HFF-Myc (cell line): ENCODE measurements around the gene AXIN1.
"Not testable (repeated sequence)": the region's sequence is repeated elsewhere in the genome, so short reads cannot be mapped to it uniquely, and the experiment has no call there.

Source experiments
- DNase-seq: peaks from one replicate; pipeline ENCODE4 v3.0.0-alpha.2; 2011; ENCODE audit warnings: low read depth; ENCODE audit errors: extremely low read depth
- H3K4me3 ChIP-seq: replicated peaks from 2 replicates; pipeline ENCODE4 v1.5.1; 2011; ENCODE audit warnings: low read depth, mild to moderate bottlenecking, control low read depth, low read length
- TF ChIP-seq, protein P1 (sequence below): IDR thresholded peaks from 2 replicates; pipeline ENCODE4 v1.5.1; 2012; ENCODE audit warnings: mild to moderate bottlenecking, low read depth, low read length, control low read depth; ENCODE audit errors: missing control alignments

The AXIN1 gene

GRCh38 chr16:347203-347602 is 5.3 kb downstream of the AXIN1 start:
- DNase-seq, result no peak
- no peak overlapping the region for H3K4me3 ChIP-seq
- TF ChIP-seq, protein P1, sequence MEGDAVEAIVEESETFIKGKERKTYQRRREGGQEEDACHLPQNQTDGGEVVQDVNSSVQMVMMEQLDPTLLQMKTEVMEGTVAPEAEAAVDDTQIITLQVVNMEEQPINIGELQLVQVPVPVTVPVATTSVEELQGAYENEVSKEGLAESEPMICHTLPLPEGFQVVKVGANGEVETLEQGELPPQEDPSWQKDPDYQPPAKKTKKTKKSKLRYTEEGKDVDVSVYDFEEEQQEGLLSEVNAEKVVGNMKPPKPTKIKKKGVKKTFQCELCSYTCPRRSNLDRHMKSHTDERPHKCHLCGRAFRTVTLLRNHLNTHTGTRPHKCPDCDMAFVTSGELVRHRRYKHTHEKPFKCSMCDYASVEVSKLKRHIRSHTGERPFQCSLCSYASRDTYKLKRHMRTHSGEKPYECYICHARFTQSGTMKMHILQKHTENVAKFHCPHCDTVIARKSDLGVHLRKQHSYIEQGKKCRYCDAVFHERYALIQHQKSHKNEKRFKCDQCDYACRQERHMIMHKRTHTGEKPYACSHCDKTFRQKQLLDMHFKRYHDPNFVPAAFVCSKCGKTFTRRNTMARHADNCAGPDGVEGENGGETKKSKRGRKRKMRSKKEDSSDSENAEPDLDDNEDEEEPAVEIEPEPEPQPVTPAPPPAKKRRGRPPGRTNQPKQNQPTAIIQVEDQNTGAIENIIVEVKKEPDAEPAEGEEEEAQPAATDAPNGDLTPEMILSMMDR, result no peak

DNA sequence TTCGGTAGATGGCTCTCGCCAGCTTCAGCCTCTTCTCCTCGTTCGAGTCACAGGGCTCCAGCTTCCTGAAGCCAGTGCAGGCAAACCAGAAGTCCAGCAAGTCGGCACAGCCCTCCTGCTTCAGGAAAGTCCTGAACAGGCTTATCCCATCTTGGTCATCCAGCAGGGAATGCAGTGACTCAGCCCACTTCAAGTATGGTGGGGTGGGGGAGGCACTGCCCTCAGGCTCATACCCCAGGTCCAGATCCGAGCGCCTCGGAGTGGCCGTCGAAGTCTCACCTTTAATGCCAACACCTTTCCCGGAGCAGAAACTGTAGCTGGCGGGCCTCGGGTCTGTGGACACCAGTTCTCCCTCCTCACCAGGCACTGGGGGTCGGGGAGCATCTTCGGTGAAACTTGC is 5.9 kb downstream of the AXIN1 start:
- H3K4me3 ChIP-seq, result no peak overlapping the region
- TF ChIP-seq, protein P1, result no peak
- no peak for DNase-seq

- TF ChIP-seq, protein P1, result no peak
- no peak overlapping the region for H3K4me3 ChIP-seq
- no peak for DNase-seq
Observed at GRCh38 chr16:345772-346171, 6.8 kb downstream of the AXIN1 start.

DNA sequence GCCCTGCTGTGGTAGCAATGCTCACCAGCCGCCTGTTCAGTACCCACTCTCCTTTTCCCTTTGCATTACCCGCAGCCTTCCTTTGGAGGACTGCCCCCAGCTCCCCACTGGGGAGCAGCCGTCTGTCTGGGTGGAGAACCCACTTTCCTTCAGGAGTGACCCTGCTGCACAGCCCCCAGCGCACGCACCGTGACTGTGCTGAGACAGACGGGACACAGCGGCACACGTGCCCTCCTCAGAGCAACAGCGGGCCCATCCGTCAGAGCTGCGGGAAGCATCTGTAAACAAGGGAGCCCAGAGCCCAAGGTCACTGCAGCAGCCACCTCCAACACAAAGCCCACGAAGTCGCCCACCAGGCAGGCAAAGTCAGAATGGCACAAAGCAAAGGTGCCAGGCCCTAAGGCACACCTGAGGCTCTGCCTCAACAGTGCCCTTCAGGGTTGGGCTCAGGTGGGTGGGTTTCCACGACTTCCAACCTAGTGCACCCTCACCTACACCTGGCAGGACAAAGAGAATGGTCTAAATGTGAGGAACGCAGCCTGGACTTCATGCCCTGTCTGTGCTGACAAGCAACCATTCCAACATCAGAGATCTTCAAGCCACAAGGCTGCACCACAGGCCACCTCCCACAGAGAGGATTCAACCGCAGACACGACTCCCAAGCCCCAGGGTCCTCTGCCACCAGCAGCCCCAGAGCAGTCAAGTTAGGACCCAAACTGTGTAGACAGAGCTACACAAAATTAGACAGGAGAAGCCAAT is 9.9 kb downstream of the AXIN1 start:
- H3K4me3 ChIP-seq, result no peak overlapping the region
- DNase-seq, result no peak
- TF ChIP-seq, protein P1, result no peak

- H3K4me3 ChIP-seq, DNase-seq: not testable (repeated sequence)
Observed at GRCh38 chr16:341974-342336, 10.6 kb downstream of the AXIN1 start.

DNA sequence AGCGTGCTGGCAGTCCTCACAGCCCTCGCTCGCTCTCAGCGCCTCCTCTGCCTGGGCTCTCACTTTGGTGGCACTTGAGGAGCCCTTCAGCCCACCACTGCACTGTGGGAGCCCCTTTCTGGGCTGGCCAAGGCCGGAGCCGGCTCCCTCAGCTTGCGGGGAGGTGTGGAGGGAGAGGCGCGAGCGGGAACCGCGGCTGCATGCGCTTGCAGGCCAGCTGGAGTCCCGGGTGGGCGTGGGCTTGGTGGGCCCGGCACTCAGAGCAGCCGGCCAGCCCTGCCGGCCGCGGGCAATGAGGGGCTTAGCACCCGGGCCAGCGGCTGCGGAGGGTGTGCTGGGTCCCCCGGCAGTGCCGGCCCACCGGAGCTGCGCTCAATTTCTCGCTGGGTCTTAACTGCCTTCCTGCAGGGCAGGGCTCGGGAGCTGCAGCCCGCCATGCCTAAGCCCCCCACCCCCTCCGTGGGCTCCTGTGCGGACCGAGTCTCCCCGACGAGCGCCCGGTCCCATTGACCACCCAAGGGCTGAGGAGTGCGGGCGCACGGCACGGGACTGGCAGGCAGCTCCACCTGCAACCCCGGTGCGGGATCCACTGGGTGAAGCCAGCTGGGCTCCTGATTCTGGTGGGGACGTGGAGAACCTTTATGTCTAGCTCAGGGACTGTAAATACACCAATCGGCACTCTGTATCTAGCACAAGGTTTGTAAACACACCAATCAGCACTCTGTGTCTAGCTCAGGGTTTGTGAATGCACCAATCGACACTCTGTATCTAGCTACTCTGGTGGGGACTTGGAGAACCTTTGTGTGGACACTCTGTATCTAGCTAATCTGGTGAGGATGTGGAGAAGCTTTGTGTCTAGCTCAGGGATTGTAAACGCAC is 11.2 kb downstream of the AXIN1 start:
- H3K4me3 ChIP-seq, DNase-seq: not testable (repeated sequence)

- DNase-seq, result no peak
- TF ChIP-seq, protein P1, result no peak
- H3K4me3 ChIP-seq, result no peak overlapping the region
Observed at GRCh38 chr16:340370-341091, 12.0 kb downstream of the AXIN1 start.
